Lower leg skin (tissue), 4 donors: ENCODE measurements around the gene KIAA2012. TPM values are rescaled to one million over a fixed set of nuclear protein-coding genes. Genes with fewer than 3 reads are reported as not detected.
A peak's percentile ranks its signal among the peaks of the same experiment; 100 is the strongest.

Experiments used
- DNase-seq, 2 donors: peaks; one replicate each; pipeline ENCODE4 v3.0.0-alpha.2; 2019; ENCODE audit warnings: low spot score in 2 of 2
- H3K4me3 ChIP-seq: fragments of 200-600 bp; sonication (generic); 2 replicates; pipeline ENCODE4 v1.5.1; 2017; ENCODE audit warnings: mild to moderate bottlenecking, low read depth; ENCODE audit not compliant: poor library complexity, severe bottlenecking
- POLR2A ChIP-seq, 2 donors: fragments of 450-650 bp; IDR thresholded peaks; one replicate each; pipeline ENCODE4 v1.6.1; 2016 to 2017; ENCODE audit warnings: antibody characterized with exemption in 2 of 2, mild to moderate bottlenecking in 1 of 2, moderate library complexity in 1 of 2
- WGBS, 2 donors: methylation state at CpG; one replicate each; pipeline ENCODE4 v1.1.5; 2018; 5-methylcytosine and 5-hydroxymethylcytosine counted together
- intact Hi-C: fragments of 100-400 bp; cut with DNase I; formaldehyde crosslinking; loops from one replicate; pipeline ENCODE4 v1.15.0; 2023; ENCODE audit warnings: low total_unique reads
- total RNA-seq, 4 donors: library from RNA; depleted of rRNA; stranded (reverse); fragments of >200 nt; gene quantifications; one replicate each; pipeline ENCODE4 v1.1.0, GENCODE V29; 2016
- TF ChIP-seq, protein P1 (sequence below), 3 donors: fragments of 450-650 bp; IDR thresholded peaks; one replicate each; pipeline ENCODE4 v1.5.1; 2016; ENCODE audit warnings: antibody characterized with exemption in 3 of 3, mild to moderate bottlenecking in 3 of 3, moderate library complexity in 2 of 3

Gene KIAA2012
- total RNA-seq, 4 donors from 2014 or later: not detected

DNA sequence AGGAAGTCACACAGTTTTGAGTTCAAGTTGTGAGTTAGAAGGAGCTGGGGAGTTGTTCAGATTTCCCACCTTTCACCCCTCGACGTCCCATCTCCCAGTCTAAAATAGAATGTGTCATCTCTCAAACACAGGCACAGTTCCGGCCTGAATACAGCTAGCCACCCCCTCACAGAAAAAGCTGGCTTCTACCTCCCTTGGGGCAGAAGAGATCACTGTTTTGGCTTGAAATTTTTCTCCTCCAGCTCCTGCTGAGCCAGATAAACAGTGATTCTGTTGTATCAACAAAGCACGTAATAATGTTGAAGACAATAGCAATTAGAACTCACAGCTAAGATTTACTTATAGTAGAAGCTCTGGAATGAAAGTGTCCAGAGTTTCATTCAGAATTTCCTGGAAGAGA, 74.7 kb downstream of the KIAA2012 start:
- no peak overlapping the region for H3K4me3 ChIP-seq
- WGBS, 2 donors: 55 to 58% methylated on average over 4 of the region's 4 CpGs
- intact Hi-C loops: no loop called here
- no peak for DNase-seq
- TF ChIP-seq, protein P1, sequence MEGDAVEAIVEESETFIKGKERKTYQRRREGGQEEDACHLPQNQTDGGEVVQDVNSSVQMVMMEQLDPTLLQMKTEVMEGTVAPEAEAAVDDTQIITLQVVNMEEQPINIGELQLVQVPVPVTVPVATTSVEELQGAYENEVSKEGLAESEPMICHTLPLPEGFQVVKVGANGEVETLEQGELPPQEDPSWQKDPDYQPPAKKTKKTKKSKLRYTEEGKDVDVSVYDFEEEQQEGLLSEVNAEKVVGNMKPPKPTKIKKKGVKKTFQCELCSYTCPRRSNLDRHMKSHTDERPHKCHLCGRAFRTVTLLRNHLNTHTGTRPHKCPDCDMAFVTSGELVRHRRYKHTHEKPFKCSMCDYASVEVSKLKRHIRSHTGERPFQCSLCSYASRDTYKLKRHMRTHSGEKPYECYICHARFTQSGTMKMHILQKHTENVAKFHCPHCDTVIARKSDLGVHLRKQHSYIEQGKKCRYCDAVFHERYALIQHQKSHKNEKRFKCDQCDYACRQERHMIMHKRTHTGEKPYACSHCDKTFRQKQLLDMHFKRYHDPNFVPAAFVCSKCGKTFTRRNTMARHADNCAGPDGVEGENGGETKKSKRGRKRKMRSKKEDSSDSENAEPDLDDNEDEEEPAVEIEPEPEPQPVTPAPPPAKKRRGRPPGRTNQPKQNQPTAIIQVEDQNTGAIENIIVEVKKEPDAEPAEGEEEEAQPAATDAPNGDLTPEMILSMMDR (IDR thresholded peaks at IDR 0.05): no peak
- TF ChIP-seq POLR2A (IDR thresholded peaks at IDR 0.05): no peak

GRCh38 chr2:202148515-202149154, 75.6 kb downstream of the KIAA2012 start:
- WGBS, 2 donors: 77 to 86% methylated on average over 14 to 15 of the region's 17 CpGs

DNA sequence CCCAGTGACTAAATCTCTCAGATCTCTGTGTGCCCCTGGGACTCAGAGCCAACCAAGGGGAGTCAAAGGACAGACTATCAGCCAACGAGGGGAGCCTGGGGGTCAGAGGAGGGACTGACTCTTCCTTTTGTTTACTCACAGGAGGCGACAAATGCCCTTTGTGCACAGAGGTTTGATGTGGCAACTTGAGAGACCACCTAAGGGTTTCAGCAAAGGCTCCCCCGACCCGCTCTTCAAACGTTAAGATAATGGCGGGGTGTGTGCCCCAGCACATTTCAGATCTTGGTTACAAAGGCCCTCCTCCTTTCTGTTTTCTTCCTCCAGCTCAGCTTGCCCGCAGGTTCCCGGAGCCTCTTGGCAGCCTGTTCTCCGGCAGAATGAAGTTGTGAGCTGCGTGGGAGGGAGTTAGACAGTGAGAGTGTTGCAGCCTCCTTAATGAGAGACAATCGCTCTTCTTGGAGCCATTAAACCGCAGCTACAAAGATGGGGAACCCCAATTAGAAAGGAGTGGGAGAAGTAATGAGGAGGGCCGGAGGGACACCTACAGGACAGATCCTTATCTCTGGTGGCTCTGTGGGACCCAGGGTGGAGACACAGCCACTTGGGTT, 76.2 kb downstream of the KIAA2012 start:
- intact Hi-C loops: no loop called here
- H3K4me3 ChIP-seq: no peak overlapping the region
- peak in 1 of 2 donors; percentile 27 for DNase-seq
- TF ChIP-seq, protein P1 (IDR thresholded peaks at IDR 0.05): no peak
- no peak for TF ChIP-seq POLR2A (IDR thresholded peaks at IDR 0.05)
- 24 to 25% methylated on average over 13 of the region's 13 CpGs for WGBS, 2 donors

More at GRCh38 chr2:202148515-202149154, 75.6 kb downstream of the KIAA2012 start:
- DNase-seq: no peak
- no peak overlapping the region for H3K4me3 ChIP-seq
- intact Hi-C loops: no loop called here
- TF ChIP-seq POLR2A (IDR thresholded peaks at IDR 0.05): no peak
- TF ChIP-seq, protein P1 (IDR thresholded peaks at IDR 0.05): no peak

DNA sequence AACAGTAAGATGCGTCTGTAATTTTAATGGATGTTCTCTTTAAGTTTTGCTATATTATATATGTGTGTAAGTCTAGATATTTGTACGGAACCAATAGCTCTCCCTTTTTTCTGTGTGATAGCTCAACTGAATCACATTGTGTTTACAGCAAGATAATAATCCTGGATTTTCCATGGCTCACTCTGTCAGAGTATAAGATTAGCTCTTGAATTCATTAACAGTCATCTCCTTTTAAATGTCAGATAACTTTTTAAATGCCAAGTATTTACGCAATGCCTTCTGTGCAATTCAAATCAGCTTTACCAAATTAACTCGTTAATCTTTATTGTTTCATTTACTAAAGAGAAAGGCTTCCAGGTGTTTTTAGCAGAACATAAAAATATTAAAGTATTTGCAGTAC, 76.9 kb downstream of the KIAA2012 start:
- WGBS, 2 donors: 47 to 53% methylated on average over 4 of the region's 4 CpGs
- no peak overlapping the region for H3K4me3 ChIP-seq
- TF ChIP-seq POLR2A (IDR thresholded peaks at IDR 0.05): no peak
- TF ChIP-seq, protein P1 (IDR thresholded peaks at IDR 0.05): no peak
- DNase-seq: no peak
- intact Hi-C loops: no loop called here

DNA sequence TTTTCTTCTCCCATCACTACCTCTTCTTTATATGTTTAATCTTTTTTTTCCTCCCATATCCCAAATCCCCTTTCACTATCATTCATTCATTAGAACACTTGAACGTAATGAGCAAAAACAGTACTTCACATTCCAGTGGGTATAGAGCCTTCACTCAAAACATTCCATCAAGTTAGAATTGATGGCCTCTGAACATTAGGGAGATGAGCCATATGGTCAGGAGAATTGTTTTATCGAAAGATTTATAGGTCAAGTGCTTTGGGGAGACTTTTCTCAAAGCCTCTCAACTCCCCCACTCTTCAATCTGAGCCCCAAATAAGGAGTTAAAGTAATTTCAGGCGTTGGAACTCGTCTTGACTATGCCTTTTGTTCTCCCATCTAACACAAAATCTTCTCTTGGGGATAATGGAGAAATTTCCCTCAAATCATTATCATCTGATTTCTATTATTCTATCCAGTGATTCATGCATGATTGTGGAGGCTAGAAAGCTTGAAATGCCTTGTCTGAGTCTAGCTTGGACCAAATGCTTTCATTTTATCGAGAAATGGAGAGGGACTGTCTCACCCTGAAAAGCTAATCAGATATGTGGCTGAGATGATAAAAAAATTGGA, 79.2 kb downstream of the KIAA2012 start:
- H3K4me3 ChIP-seq: no peak overlapping the region
- 38 to 58% methylated on average over 5 of the region's 5 CpGs for WGBS, 2 donors
- TF ChIP-seq, protein P1 (IDR thresholded peaks at IDR 0.05): no peak
- no peak for TF ChIP-seq POLR2A (IDR thresholded peaks at IDR 0.05)
- intact Hi-C loops: no loop called here
- no peak for DNase-seq
